Activated CD4-positive, CD25-positive, alpha-beta regulatory T cell treated with anti-CD3 and anti-CD28 coated beads, Interleukin-2, amount 50 U/mL, for 24 hours (primary cell): ENCODE results near the gene EFEMP1.

Source experiments
- ATAC-seq, 2 donors: fragments of 150-1000 bp; cut with Tn5 transposase; one replicate each; pipeline ENCODE4 v1.10.0; 2021; ENCODE audit warnings: mild to moderate bottlenecking in 1 of 2, moderate library complexity in 1 of 2

The EFEMP1 gene

DNA sequence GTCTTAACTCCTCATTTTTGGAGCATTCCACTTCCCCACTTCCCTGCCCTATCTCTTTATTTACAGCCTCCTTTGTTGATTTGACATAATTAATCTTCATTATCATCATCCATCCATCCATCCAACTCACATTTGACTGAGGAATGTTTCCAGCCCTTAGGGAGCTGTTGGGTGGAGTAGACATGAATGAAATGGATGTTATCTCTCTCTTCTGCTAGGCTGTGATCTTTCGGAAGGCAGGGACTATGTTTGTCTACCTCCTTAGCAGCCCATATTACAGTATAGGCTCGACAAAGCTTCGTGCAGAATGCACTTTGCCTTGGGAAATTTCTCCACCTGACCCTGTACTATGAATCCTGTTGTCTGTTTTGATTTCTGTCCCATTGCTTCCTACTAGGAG, 7.7 kb upstream of the EFEMP1 start:
- no peak for ATAC-seq

DNA sequence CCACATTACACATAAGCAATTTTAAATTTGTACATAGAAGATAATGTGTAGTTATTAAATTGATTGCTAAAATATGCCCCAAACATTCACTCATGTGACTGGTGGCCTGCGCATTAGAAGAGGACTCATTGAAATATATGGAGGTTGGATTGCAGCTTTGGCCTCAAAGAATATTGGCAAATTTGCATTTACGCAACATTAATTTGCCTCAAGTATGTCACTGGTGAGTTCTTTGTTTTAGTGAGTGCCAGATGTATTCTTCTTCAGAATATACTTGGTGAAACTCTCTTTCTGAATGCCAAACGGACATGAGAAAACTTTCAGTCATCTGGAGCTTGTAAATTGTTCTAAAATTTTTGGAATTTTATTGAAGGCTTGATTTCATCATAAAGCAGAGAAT, 5.9 kb upstream of the EFEMP1 start:
- ATAC-seq = no peak

DNA sequence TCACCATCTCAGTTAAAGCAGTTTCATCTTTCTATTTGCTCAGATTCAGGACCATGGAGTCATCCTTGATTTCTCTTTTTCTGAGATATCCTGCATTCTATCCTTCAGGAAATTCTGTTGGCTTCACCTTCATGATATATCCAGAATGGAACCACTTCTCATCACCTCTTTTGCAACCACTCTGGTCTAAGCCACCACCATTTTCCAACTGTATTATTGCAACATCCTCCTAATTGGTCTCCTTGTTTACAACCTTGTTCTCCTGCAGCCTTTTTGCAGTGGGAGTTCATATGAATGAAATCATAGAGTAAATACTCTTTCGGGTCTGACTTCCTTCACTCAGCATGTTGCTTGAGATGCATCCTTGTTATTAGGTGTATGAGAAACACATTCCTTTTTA, 3.4 kb upstream of the EFEMP1 start:
- no peak for ATAC-seq

DNA sequence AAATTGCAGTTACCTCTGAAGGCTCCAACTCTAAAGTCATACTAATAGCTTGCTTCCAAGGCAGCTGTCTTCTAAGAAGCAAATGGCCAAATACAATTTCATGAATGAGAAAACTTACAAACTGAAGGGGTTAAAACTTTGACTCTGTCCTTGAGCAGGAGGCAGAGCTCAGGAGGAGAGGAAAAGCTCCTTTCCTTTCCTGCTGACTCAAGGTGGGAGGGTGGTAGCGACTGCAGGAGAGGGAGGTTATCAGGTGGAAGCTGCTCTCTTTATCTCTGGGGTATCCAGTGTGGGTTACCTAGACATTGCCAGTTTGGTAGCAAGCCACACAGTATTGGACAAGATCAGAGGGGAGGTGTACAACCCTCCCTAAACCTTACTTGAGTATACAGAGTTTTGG, 2.7 kb upstream of the EFEMP1 start:
- no peak for ATAC-seq

DNA sequence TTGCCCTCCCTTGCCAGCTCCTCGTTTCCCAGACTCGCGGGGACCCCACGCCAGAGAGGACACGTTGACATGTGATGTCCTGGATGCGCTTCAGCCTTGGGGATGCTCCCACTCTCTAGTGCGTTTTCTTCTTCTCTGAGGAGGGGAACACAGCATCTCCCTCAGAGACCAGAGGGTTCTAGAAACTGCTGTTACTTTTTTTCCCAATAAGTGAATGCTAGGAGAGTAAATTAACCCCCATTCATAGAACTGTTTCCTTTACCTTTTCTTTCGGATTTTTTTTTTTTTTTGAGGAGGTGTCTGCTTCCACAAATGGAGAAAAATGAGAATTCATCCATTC, 370 bp upstream of the EFEMP1 start:
- no peak for ATAC-seq

DNA sequence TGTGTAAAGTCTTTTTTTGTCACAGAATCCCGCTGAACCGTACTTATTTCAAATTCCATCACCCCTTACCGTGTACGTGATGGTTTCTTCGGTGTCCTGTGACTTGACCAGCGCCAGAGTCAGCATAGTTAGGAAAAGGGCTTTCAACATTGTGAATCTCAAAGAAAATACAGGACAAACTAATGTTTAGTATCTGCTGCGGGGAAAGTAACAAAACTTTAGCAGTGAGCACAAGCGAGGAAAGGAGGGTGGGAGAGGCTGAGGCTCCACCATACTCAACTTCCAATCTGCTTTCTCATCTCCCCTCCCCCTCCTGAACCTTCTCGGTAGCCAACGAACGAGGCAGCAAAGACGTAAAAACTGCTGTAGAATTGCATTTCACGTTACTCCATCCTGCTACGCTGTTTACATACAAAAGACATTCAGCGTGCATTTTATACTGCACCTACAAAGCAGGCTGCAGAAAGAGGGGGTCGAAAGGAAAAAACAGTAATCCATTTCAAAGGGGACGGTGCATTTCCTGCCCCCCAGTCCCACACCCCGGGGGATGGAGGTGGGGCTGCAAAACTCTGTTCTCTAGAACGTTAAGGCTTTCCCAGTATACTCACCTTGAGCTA, 1.2 kb downstream of the EFEMP1 start:
- ATAC-seq = no peak

DNA sequence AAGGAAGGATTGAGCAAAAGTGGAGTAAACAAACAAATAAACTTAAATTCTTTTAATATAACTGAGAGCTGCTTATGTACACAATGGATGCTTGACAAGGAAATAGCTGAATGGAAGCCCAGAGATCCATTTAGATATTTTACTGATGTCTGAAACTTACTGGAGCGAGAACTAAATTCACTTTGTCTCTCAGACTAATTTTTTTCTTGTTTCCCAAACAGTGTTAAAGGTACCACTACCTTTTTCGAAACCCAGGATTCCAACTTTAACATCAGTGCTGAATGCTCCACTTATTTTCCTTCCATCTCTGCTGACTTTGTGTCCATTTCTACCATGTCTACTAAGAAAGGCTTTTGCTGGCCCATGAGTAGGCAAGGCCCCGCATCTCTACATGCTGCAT, 4.0 kb downstream of the EFEMP1 start:
- no peak for ATAC-seq

DNA sequence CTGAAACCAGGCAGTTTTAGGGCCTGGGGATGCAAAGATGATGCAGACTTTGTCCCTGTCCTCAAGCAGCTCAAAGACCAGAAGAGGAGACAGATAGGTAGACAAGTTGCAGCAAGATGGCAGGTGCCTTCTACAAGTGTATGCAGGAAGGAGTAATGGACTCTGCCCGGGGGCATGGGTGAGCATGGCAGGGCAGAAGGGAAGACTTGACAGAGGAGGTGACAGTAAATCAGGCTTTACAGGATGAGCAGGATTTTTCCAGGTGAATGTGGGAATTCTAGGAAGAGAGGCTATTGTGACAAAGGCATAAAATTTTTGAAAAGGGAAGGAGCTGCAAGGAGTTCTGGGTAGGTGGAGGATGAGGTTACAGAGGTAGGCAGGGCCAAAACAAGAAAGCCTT, 4.7 kb downstream of the EFEMP1 start:
- ATAC-seq = no peak

DNA sequence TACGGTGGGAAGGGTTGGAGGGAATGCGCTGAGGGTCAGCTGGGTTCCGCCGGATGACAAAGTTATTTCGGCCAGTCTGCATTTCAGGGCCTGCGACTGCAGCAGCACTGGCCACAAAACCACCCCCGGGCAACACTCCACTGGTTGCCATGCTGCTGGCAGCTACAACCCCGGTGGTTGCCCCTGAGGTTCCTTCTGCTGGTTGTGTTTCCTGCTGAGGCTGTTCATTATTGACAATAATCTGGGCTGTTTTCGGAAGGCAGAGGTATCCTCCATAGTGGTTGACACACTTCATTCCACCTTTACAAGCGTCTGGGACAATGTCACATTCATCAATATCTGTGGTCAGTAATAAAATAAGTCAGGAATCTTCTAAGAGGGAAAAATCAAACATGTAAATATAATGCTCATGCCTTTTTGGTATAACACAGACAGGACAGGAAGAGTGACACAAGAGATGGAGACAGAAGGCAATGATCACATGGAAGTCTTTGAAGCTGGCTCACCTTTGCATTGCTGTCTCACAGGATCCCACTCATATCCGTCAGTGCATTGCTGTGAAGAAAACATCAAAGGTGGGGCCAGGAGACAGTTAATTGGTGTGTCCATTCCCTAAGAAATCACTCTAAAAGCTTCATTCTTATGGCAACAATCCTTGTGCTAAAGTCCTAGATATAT, 5.7 kb downstream of the EFEMP1 start:
- ATAC-seq = no peak

DNA sequence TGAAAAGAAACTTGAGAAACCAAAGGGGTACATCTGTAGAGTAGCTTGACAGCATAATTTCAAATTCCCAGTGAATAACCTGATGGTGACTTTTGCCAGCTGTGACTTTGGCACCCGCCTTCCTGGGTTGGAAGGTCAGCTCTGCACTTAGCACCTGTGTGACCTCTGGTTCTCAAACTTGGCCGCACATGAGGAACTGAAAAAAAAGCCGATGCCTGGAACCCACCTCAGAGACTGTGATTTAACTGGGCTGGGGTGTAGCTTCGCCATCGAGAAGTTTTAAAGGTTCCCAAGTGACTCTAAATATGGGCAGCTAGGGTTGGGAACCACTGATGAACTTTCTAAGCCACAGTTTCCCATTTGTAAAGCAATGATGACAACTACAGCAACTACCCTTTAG, 6.5 kb downstream of the EFEMP1 start:
- ATAC-seq = no peak

DNA sequence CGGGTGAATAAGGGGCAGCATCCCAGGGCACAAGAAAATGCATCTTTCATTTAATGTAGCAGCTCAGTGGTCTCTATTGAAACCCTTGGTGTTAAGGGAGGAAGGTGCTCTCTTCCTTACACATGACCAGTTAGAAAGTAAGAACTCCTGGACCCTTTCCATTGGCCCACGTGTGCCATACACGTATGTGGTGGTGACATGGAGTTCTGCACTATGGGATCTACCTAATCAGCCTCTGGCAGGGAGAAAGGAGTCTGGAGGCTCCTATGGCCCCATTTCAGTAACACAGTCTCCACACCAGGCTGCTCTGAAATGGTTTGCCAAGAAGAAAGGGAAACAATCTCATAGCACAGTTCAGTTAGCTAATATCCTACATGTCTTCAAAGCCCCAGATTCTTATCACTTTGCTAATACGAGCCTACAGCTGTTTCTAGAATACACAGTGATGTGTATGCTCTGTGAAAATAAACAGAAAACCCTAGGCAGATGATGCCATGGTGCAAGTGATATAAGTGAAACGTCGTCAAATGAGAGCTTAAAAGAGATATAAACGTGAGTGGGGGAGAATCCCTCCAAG, 7.0 kb downstream of the EFEMP1 start:
- ATAC-seq = no peak

DNA sequence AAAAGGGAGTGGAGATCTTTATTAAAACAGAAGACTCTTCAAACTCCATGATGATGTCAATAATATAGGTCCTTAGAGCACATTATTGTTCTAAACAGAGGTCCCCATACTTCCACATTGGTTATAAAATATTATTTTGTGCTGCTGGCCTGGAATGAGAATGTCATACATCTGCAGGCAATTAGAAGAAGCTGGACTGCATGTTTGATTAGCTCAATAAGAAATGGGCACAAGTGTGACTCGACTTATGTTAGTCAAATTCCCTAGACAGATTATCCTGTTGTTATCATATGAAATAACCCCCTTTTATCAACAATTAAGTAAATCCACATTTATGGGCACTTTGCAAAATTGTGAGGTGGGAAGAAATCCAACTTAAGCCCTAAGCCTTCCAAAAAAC, 8.8 kb downstream of the EFEMP1 start:
- ATAC-seq = no peak

DNA sequence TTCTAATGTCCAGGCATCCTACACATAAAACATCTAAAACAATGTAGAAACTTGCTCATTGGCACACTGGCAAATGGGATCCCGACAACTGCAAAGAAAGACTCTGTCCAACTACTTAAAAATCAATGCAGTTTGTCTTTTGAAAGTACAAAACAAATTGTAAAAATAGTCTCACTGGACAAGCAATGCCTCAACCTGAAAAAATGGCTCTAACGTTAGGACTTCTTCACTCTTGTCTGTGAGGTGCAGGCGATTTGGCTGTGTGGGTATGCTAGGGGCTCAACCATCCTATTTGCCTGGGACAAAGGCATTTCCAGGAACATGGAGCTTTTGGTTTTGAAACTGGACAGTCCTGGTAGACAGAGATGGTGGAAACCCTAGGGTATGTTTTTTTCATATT, 10.7 kb downstream of the EFEMP1 start:
- no peak for ATAC-seq

DNA sequence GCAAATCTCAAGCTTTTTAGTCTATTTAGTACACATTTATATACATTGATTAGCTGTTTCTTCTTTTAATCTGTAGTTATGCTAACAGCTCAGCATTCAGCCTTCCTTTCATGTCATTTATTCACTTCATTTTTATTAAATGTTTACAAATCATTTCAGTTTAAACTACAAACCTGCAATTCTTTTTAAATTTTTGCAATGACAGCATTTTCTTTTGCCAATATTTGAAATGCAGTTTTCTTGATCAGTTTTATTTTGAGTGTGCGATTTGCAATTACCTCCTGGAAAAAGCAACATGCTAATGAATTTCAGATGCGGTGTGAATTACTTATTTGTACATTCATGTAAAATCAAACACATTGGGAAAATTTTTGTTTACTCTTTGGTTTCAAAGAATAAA, 13.5 kb downstream of the EFEMP1 start:
- no peak for ATAC-seq

DNA sequence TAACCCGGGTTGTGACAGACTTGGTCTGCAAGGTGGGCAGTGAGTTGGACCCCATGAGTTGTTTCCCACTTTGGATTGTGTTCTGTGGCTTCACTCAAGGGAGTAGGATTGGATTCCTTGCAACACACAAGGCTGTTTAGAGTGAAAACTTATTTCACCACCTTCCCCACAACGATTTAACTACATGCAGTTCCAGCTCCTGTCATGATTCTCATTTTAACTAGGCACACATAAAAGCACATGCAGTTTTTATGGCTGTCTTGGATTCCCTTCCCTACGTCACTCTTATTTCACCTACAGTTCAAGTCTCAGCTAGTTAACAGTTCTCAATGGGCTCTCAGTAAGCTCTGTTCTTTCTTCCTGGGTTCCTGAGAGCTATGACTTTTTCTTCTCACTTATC, 15.9 kb downstream of the EFEMP1 start:
- no peak for ATAC-seq

DNA sequence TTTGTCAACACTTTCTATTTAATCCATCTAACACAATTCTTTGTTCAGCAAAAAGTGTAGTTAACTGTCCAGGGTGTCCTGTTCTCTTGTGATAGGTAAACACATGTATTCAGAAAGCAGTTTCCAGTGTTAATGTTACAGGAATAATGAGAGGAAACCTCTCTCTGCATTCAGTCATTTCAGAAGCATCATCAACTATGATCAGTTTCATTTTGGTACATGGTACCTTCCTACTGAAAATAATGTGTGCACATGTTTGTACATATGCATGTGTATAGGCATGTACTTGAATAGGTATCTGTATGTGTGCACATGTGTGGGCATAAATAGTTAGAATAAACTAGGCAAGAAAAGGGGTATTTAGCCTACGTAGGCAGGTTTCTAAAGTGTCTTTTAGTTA, 16.6 kb downstream of the EFEMP1 start:
- no peak for ATAC-seq

DNA sequence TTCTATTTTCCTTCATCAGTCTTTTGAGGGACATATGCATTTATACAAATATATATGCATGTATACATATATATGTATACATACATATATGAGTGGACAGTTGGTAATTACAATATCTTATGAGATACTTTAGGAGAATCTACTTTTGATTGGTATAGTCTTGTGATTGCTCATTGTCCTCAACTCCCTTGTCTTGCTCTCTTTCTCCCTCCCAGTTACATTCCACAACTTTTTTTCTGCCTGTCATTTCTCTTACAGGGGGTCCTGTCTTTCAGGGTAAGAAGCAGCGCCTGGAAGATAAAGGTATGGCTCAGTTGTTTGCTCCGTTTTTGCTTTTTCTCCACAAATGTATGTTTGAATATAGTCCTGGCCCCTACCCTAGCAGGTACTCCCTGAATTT, 19.9 kb downstream of the EFEMP1 start:
- no peak for ATAC-seq

DNA sequence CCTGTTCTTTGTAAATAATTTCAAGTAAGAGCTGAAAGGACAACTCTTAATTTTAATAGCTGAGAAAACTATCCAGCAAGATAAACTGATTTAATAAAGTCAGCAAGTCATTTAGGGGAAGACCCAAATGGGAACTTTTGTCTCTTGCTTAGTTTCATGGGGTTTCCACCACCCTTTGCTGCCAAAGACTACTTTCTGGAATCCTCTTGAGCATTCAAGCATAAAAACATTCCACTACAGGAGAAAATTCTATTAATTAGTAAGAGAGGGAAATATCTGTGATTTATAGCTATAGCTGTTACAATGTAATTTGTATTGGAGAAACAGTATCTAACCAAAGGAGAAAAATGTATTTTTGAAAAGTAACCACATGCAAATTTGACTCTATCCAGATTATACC, 20.6 kb downstream of the EFEMP1 start:
- ATAC-seq = no peak

DNA sequence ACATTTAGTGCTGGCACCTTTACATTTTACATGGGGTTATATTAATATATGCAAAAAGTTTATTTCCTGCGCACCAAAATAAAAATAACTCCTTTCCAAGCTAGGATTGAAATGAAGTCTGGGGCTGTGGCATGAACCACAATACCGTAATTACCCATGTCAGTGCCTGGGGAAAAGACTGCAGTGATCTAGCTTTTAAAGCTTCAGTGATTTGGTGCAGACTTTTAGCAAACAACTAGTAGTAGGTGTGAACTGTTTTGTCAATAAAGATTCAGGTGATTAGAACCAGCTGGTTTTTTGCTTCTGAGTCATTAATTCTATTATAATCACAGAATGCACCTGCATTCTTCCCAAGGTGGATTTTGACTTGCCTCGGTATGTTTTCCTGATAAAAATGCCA, 21.2 kb downstream of the EFEMP1 start:
- no peak for ATAC-seq

DNA sequence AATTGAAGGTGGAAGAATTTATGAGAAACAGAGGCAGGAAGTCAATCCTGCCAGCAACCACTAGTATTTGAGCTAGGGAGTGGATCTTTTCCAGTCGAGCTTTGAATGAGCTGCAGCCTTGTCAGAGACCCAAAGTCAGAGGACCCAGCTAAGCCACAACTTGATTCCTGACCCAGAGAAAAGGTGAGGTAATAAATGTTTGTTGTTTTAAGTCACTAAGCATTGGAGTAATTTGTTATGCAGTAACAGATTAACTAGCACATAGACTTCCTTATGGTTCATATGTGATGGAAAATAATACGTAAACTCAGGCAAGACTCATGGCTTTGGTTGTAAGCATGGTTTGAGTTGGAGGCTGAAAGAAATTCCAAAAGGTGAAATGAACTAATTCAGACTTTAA, 21.6 kb downstream of the EFEMP1 start:
- no peak for ATAC-seq

DNA sequence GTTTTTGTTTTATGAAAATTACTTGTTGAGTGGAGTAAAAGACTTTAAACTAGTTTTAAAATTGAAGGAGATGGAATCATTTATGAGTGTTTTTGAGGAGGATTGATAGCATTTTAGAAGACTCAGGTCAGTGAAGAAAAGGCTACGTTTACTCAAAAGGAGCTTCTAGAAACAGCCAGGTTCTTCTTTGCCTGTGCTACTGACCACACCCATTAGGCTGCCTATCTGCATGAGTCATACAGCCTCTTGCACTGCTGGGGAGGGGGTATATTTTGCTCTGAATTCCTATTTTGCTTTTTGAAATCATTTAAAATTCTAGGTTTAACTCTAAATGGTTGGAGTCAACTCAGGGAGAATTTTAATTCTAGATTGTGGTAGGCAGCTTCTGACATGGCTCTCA, 22.3 kb downstream of the EFEMP1 start:
- ATAC-seq = no peak

DNA sequence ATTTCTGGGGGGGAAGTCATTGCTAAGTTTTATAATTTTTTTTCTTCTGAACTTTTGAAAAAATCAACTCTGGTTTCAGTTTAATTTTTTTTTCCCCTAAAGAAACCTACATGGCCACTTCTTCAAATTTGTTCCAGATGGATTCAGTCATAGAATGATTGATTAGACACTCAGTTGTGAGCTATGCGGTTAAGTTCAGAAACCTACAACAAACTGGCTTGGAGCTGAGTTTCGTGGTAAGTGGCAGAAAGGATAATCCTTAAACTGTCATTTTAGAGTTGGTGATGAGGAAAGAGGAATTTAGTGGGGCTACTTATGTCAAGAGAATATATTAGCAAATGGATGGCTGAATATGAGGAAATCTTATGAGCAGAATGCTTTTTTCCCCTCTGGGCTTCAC, 23.7 kb downstream of the EFEMP1 start:
- no peak for ATAC-seq

DNA sequence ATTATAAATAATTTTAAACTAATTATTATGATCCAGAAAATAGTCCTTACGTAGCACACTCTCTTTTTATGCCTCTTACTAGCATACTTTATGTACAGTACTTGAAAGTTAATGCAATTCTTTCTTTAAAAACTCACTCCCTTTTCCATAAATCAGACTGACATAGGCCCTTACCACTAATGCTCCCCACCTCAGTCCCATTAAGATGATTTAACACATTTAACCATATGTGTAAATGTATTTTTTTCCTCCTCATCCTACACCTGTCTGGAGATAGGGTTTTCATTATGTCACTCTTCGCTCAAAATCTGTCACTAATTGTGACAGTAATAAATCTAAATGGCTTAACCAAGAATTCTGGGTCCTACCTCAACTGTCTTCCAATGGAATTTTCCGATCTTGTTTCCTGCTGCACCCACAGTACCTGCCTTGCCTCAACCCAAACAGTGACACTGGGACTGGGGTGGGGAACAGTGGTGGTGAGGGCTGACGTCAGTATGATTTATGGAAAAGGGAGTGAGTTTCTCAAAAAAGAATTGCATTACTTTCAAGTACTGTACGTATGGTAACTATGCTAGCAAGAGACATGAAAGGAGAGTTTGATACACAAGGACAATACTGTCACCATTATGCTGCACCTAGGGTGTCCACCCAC, 25.1 kb downstream of the EFEMP1 start:
- ATAC-seq = no peak

DNA sequence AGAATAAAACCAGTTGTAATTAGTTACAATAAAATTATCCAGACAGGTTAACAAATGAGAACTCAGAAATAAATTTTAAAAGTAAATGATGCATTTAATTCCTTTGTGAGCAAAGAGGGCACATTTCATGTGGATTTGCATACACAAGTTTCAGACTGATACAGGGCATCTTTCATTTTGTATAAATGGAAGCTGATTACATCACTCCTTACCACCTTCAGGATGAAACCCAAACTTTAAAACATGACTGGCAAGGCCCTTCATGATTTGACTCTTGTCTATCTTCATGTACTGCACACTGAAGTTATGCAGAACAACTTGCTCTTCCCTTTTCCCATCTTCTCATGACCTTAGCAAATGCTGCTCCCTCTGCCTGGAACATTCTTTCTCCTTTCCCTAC, 26.9 kb downstream of the EFEMP1 start:
- ATAC-seq = no peak
